Measurements from ENCODE around the gene C2orf92.

Gene C2orf92

DNA sequence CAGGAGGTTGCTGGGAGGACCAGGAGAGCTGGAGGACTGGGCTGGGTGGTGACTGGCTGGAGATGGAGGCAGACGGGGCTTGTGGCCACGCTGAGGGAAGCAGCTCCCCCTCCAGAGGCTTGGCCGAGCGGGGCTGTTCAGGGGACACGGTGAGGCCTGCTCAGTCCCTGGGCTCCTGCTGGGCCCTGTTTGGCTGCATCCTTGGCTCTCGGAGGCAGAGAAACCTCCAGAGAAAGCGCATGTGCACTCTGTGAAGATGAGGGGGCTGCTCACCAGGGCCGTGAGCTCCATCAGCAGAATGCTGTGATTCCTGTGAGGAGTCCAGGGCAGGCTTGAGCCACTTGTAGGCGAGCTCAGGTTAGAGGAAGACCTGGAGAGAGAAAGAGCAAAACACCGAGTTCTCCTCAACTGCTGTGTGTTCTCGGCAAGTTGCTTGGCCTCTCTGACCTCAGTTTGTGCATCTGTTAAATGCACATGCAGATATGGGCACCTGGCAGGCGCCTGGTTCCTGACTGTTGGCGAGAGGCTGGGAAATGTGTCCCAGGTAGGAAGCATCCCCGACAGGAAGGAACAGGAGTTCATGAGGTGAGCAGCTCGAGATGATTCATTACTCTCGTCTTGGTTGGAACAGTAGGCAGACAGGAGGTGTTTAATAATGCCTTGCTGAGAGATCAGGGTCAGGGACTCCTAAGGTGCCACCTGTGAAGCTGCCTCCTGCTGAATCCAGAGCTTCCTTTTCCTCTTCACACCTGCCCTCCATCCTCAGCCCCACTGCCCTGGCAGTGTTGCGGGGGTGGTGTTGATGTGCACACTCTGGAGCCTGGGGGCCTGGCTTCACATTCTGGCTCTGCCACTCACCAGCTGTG lies 44.8 kb downstream of the C2orf92 start:
- DNase-seq (ENCODE audit: low read depth), result no peak

DNA sequence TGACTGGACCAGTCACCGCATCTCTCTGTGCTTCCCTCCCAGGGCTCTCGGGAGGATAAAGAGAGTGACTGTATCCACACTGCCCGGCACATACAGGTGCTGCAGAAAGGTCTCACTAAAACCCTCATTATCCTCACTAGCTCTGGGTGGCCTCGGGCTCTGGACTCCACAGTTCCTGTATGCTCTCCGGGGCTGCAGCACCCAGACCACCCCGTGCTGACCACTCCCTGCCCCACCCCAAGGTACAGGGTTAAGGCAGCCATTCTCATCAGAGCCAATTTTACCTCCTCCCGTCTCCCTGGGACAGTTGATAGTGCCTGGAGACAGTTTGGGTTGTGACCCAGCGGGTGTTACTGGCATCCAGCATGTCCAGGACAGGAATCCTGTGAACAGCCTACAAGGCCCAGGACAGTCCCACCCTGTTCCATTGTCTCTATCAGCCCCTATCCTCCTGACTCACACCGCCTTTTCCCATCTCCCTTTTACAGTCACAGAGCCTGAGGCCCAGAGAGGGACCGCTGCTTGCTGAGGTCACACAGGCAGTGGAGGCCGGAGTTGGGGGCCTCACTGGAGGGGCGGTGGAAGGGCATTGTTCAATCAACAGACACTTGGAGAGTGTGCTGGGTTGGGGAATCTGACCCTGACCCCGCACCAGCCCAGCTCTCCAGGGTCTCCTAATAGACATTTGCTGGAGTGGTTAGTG lies 45.6 kb downstream of the C2orf92 start:
- DNase-seq (ENCODE audit: low read depth), result no peak

DNA sequence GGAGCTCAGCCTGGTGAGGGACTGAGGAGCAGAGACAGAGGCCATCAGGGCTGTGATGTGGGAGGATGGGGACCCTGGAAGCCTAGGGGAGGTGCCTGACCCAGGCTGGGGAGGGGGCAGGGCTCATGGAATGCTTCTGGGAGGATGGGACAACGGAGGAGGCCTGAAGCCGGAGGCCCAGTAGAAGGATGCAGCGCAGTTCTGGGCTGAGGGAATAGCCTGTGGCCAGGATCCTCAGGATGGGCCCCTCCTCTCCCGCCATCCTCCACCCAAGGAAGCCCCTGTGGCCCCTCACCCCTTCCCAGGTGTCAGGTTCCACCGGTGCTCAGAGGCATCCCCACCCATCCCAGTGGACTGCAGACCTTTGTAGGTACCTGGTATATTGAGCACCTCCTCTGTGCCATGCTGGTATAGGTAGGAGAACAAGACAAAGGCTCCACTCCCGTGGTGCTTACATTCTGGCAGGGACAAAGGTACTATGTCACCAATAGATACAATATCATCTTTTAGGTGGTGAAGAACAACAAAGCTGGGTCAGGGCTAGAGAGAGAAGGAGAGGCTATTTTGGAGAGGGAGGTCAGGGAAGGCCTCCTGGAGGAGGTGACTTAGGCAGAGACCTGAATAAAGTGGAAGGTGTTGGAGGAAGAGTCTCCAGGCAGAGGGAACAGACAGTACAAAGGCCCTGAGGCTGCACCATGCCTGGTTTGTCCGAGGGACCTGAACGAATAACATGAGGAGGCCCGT lies 46.6 kb downstream of the C2orf92 start:
- no peak for DNase-seq (ENCODE audit: low read depth)

DNA sequence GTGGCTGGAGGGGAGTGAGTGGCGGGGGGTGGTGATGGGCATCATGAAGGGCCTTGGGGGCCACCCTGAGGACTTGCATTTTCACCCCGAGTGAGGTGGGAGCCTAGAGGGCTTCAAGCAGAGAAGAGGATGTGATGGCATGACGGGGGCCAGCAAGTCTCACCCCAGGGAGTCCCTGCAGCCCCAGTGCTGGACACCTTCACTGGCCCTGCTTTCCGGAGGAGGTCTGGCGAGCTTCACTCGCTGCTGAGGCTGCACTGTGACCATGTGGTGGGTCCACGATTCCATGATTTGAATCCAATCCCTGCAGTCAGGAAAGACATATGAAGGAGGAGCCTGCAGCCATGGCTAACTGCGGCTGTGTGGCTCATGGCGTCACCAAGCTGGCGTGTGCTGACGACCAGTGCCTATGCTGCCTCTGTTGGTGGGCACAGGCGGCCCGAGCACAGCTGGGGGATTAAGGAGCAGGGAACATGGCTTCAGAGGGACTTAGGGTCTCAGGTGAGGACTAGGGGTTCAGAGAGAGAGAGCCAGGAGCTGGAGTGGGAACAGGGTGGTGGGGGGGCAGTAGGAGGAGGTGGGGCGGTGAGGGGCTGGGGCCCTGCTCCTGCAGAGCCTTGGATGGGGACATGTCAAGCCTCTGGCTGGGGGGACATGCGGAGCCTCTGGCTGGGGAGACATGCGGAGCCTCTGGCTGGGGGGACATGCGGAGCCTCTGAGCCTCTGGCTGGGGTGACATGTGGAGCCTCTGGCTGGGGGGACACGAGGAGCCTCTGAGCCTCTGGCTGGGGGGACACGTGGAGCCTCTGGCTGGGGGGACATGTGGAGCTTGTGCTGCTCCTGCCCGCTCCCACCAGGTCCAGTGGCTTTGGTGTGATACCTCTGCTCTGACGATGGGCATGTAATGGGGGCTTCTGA lies 47.4 kb downstream of the C2orf92 start:
- DNase-seq (ENCODE audit: low read depth), result no peak

DNA sequence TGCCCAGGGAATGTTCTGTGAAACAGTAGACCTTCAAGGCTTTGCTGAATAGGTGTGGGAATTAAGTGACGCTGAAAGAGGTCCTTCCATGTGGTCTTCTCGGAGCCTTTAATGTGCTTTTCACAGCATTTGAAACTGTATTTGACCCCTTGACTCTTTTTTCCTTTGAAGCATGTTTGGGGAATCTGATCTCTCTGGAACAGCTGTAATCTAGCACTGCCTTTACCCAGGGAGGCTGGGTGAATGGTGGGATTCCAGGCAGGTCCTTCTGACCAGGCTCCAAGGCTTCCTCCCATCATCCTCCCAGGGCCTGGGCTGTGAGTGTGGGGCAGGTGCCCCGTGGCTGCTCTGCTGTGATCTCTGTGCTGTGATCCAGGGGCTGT lies 48.1 kb downstream of the C2orf92 start:
- no peak for DNase-seq (ENCODE audit: low read depth)

DNA sequence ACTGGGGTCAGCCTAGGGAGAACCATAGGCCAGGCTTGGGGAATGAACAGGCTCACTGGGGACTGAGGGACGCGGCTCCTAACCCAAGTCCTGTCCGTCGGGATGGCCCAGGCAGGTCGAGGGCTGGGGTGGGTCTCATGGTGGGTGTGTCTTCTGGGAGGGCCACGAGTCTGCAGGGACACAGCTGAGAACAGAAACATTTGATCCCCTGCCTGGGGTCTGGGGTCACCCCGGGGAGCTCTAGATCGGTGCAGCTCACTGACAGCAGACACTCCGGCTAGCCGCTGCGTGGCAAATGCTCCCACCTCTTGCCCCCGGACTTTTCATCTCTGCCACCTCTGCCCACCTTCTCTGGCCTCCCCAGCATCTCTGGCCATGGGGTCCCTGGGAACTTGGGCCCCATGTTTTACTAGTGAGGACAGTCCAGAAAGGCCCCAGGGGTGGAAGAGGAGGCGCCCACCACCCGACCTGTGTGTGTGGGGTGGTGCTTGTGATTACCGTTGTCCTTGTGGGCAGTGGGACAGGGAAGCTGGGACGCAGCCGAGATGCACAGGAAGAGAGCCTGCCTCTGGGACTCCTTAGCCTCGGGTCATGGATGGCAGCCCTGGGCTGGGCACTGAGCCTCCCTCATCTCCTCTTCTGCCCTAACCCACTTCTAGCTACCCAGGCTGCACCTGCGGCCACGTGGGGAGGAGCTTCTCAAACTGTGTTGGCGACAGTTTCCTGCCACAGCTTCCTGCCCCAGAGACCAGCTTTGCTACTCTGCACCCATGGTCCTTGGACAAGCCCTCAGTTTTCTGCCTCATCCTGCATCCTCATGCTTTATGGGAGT lies 48.8 kb downstream of the C2orf92 start:
- DNase-seq (ENCODE audit: low read depth), result no peak

DNA sequence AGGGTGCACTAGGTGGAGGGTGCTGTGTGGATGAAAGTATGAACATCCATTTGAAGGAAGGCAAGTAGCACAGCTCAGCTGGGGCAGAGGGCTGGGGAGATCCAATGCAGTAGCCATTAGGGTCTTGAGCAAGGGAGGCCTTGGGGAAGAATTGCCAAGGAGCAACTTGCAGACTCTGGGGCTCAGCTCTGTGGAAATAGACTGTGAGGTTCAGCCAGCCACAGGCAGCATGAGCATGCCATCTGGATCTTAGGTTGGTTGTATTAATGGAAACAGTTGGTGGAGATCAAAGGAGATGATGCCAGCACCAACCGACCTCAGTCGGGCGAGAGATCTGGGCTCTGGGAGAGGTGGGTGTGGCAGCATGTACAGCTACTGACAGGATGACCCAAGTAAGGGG lies 49.4 kb downstream of the C2orf92 start:
- DNase-seq (ENCODE audit: low read depth), result no peak

DNA sequence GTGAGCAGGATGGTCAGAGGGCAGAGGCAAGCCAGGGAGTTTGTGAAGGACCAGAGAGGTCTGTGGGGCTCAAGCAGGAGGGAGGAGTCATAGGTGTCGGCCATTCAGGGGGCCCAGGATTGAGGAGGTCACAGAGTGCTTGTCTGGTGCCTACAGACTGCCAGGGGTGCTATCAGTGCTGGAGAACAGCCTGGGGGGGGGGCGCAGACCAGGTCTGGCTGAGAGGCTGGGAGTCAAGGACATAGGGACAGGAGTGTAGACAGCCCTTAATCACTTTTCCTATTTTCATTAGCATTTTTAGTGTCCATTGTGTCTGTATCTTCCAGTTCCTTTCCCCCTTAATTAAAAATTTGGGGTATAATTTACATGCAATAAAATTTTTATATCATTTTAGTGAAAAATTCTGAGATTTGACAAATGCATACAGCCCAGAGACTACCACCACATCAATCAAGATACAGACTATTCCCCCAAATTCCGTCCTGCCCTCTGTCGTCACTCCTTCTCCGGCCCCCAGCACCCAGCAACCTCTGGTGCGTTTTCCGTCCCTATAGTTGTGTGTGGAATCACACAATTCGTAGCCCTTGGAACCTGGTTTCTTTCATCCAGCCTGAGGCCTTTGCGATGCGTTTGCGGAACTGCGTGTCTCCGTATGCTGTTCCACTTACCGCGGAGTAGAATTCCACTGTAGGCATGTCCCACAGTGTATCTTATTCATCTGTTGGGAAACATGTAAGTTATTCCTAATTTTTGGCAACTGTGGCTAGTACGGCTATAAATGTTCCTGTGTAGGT lies 50.0 kb downstream of the C2orf92 start:
- DNase-seq (ENCODE audit: low read depth), result no peak

DNA sequence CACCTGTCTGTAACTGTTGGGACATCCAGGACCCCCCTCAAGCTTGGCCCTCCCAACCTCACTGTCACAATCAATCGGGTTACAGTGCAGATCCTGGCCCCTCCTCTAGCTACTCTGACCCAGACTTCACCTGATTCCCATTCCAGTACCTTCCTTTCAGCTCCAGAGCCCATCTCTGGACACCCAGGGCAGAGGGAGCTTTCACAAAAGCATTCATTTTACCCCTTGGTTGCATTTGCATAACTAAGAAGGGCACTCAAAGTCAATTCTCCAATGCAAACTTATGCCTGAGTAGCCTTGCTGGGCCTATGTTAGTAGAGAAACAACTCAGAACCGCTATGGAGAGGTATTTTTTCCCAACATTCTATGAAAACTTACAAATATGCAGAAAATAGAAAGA lies 51.2 kb downstream of the C2orf92 start:
- DNase-seq (ENCODE audit: low read depth), result no peak

DNA sequence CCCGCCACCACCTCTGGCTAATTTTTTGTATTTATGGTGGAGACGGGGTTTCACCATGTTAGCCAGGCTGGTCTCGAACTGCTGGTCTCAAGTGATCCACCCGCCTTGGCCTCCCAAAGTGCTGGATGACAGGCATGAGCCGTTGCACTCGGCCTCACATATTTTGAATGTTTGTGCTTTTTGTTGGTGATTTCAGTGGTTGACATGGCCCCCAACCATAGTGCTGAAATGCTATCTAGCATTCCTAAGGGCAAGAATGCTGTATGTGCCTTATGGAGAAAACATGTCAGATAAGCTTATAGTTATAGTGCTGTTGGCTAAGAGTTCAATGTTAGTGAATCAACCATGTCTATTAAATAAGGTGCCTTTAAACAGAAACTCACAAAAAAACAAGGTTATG lies 52.7 kb downstream of the C2orf92 start:
- no peak for DNase-seq (ENCODE audit: low read depth)

DNA sequence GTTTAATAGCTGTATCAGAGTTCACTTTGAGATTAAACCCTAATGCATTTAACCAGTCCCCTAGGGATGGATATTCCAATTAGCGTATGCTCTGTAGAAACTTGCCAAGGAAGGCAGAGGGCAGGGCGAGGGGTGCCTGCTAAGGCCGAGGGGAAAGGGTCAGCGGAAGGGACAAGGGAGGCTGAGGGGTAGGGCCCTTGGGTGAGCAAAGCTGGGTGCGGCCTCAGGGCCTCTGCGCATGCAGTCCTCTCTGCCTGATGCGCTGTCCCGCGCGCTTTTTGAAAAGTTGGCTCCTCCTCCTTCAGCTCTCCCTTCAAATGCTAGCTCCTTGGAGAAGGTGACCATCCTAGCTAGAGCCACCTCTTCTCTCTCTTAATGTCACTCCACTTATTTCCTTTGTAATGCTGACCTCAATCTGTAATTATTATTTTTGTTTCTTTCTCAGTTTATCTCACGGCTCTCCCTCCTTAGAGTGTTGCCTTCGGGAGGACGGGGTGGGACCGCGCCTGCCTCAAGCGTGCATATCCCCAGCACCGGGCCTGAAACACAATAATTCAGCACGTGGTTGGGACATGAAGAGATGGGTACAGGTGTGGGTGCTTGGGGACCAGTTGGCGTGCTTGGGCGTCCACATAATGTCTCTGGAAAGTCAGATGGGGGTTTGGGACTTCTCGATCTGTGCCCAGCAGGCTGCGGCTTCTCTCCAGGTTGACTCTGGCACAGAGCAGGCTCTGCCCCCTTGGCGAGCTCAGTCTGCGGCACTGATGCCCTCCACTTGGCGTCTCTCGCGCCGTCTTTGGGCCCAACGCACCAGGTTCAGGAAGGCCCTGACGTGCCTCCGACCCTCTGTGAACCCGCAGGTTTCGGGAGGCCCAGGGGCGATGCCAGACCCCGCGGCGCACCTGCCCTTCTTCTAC lies 53.9 kb downstream of the C2orf92 start:
- DNase-seq (ENCODE audit: low read depth), result no peak

DNA sequence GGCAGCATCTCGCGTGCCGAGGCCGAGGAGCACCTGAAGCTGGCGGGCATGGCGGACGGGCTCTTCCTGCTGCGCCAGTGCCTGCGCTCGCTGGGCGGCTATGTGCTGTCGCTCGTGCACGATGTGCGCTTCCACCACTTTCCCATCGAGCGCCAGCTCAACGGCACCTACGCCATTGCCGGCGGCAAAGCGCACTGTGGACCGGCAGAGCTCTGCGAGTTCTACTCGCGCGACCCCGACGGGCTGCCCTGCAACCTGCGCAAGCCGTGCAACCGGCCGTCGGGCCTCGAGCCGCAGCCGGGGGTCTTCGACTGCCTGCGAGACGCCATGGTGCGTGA lies 54.5 kb downstream of the C2orf92 start:
- DNase-seq (ENCODE audit: low read depth), result no peak

DNA sequence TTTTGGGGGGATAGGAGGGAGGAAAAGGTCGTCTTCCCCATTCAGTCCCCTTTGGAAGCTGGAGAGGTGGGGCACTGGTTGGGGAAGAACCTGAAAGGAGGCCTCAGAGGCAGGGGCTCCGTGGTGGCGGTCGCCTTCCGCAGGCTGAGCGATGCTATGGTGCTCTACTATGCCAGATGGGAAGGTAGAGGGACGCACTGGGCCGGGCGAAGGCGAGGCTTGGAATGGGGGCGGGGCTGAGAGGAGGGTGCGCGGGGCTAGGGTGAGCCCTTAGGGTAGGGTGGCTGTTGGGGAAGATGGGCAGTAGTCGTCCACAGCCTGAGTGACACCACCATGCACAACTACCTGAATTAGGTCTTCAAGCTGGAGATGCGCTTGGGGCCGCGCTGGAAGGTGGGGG lies 55.0 kb downstream of the C2orf92 start:
- DNase-seq (ENCODE audit: low read depth), result no peak

DNA sequence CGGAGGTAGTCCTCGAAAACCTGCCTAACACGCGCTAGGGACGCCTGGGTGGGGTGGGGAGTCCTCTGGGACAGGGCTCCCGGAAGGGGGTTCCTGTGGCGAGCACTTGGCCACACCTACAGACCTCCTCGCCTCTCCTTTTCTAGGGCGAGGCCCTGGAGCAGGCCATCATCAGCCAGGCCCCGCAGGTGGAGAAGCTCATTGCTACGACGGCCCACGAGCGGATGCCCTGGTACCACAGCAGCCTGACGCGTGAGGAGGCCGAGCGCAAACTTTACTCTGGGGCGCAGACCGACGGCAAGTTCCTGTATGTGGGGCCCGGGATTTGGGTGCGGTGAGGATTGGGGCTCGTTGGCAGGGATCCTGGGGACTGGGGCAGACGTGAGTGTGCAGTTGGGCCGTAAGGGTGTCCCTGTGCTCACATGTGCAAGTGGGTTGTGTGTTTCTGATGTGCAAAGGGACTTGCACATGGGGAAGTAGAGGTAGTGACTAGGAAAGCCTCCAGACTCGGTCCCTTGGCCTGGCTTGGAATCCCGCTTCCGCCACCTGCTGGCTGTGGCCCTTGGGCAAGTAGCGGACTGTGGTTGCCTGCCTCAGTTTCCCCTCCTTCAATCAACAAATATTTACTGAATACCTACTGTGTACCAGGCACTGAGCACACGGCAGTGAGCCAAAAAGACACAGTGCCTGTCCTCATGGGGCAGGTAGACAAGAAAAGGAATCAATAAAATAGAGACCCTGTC lies 55.6 kb downstream of the C2orf92 start:
- no peak for DNase-seq (ENCODE audit: low read depth)

DNA sequence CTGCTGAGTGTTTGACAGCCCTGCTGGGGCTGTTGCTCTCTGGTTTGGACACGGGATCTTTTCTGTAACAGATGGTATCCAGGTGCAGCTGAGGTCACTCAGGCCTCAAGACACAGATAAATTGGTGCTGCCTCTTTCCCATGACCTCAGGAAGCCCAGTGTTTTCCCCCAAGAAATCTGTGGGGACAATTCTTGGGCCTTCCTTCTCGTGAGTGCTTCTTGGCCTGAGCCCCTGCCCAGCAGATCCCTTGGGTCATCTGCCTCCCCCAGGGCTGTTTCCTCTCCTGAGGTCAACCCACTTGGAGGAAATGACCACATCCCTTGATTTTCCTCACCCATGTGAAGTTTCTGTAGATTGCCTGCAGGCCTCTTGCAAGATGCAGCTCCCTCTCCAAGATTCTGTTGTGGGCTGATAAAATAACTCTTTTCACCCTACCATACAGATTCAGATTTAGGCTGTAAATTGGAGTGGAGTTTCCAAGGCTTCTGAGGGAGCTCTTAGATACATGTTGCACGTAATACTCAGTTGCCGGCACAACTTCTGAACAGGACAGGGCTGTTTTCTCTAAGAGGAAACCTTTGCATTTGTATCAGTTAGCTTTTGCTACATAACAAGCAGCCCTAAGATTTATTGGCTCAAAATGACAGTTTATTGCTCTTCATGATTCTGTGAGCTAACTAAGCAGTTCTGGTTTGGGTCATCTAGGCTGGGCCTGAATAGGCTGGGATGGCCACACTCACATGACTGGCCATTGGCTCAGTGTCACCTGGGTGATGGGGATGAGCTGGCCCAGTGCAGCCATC lies 57.0 kb downstream of the C2orf92 start:
- no peak for DNase-seq (ENCODE audit: low read depth)

DNA sequence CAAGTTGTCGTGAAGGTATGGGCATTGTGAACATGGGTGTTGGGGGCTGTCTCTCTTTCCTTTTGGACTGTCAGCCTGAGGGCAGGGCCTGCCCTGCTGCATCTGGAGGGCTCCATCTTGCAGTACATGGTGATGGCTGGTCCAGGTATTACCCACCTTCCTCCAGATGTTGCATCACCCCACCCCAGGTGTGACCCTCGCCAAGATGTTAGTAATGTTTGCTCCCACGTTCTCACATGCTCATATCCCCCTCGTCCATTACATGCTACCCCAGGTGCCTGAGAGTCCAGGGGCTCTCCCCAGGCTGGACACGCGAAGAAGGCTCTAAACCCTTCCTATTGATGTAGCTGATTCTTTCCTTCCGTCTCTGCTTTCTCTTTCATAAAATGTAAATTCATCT lies 57.8 kb downstream of the C2orf92 start:
- no peak for DNase-seq (ENCODE audit: low read depth)

DNA sequence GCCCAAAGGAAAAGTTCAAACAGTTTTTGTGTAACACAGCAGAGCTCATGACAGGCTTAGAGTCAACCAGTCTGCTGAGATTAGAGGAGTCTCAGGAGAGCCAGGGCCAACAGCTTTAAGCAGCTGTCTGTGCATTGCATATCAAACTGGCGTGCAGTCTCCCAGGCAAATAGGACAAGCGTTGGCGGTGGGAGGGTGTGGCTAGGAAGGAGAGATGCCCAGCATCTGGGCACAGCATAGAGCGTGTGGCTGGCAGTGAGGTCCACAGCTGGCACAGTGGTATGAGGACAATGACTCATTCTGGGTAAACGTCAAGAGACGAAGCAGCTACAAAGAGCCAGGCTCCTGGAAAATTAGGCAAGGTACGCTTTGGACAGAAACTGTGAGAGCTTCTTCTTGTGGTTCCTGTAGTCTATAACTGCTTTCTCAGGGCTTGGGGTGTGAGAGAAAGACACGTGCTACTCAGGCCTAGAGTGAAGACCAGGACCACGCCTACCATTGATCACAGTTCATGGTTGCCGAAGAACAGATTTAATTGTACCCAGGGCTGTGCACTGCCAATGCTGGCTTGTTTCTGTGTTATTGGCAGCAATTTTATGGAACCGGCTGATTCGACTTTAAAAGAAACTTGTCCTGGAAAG lies 58.7 kb downstream of the C2orf92 start:
- DNase-seq (ENCODE audit: low read depth), result no peak

Data from stimulated activated CD8-positive, alpha-beta memory T cell treated with anti-CD3 and anti-CD28 coated beads, Interleukin-7, amount 100 ng/mL, for 24 hours (primary cell).